Measurements from ENCODE around the gene PHF20.
"Not testable (repeated sequence)": the region's sequence is repeated elsewhere in the genome, so short reads cannot be mapped to it uniquely, and the experiment has no call there.

Gene PHF20

DNA sequence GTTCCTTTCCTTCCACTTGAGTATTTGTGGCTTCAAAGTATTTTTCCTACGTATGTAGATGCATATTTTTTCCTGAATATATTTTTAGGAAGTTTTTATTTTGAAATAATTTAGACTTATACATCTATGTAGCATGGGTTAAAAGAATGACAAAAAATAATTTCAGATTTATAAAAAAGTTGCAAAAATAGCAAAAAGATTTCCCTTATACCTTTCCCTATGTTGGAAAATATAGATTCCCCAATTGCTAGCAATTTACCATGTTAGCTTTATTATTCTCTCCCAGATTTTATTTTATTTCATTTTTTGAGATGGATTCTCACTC lies 112.7 kb downstream of the PHF20 start:
- DNase-seq (ENCODE audit: low read depth, low spot score), result no peak

DNA sequence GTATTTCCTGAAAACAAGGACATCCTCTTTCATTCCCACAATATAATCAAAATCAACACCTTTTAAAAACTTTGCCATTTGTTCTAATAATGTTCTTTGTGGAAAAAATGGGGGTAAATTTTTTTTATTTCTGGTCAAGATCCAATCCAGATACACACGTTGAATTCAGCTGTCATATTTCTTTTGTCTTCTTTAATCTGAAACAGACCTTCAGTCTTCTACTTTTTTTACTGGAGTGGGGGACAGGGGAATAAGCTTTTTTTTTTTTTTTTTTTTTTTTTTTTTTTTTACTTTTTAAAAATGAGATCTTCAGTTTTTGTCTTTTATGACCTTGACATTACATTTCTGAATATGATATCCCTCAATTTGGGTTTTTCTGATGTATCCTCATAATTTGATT lies 113.4 kb downstream of the PHF20 start:
- DNase-seq (ENCODE audit: low read depth, low spot score), result no peak

GRCh38 chr20:35886537-35886936 lies 114.7 kb downstream of the PHF20 start:
- DNase-seq (ENCODE audit: low read depth, low spot score), result no peak

GRCh38 chr20:35887393-35888064 lies 115.7 kb downstream of the PHF20 start:
- DNase-seq (ENCODE audit: low read depth, low spot score), result no peak

- DNase-seq (ENCODE audit: low read depth, low spot score), result no peak
Observed at GRCh38 chr20:35888657-35889056, 116.8 kb downstream of the PHF20 start.

GRCh38 chr20:35891375-35891774 lies 119.6 kb downstream of the PHF20 start:
- no peak for DNase-seq (ENCODE audit: low read depth, low spot score)

GRCh38 chr20:35892871-35893270 lies 121.1 kb downstream of the PHF20 start:
- no peak for DNase-seq (ENCODE audit: low read depth, low spot score)

DNA sequence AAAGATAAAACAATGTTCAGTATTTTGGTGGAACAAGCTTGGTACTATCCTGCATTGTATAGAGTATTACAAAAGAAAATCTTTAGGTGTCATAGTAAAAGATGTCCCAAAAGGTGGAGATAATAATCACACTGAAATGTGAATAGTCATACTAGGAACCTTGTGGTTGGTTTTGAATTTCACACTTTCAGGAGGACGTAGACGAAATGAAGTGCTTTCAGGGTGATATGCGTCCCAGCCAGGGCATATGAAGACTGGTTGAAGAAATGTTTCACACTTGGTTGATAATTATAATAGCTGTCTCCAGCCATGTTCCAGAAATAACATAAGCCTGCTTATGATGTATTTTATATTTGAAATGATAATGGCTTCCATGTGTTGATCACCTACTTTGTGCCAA lies 122.1 kb downstream of the PHF20 start:
- no peak for DNase-seq (ENCODE audit: low read depth, low spot score)

GRCh38 chr20:35895516-35895915 lies 123.7 kb downstream of the PHF20 start:
- DNase-seq (ENCODE audit: low read depth, low spot score), result not testable (repeated sequence)

- no peak for DNase-seq (ENCODE audit: low read depth, low spot score)
Observed at GRCh38 chr20:35899064-35899463, 127.2 kb downstream of the PHF20 start.

- DNase-seq (ENCODE audit: low read depth, low spot score), result not testable (repeated sequence)
Observed at GRCh38 chr20:35901230-35901629, 129.4 kb downstream of the PHF20 start.

DNA sequence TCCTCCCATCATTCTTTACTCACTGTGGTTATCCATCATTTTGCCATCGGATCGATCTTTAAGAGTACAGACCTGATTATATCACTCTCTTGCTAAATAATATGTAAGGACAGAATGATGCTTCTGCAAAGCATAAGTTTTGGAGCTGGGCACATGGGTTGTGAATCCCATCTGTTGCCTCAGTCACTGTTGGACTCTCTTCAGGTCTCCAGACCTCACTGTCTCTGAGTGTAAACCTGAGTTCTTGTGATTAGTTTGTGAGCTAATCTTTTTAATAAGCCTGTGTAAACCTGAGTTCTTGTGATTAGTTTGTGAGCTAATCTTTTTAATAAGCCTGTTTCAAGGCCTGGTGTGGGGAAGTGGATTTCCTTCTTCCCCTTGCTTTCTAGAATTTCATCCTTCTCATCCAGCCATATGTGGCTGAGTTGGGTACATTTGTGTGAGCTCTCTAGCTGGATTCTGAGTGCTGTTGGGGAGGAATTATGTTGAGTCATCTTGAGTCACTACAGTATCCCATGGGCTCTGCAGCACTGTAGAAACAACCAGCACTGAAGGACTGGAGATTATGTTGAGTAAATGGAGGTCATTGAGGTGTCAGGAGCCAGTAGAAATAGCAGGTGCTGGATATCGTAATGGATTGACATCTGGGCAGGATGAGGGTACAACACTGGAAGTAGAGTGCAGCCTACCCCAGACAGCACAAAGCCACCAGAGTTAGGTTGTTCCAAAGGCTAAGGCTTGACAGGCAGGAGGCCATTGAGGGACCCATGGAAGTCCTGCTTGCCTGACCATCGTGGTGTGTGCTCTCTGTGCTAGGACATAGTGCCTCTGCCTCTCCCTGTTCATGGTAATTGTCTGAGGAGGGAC lies 130.1 kb downstream of the PHF20 start:
- DNase-seq (ENCODE audit: low read depth, low spot score), result no peak

DNA sequence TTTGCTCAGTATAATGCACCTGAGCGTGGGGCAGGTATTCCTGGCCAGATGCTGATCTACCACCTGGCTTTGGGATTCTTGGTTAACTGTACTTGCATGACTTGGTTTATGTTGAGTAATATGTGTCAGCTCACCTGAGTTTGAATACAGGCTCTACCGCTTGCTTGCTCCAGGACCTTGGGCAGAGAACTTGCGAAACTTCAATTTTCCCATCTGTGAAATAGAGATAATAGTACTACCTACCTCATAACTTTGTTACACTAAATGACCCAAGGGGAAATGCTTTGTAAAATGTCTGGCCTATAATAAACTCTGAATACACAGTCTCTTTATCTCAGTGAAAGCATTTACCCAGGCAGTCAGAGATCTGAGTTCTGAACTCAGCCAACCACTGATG lies 130.7 kb downstream of the PHF20 start:
- no peak for DNase-seq (ENCODE audit: low read depth, low spot score)

GRCh38 chr20:35903843-35904242 lies 132.0 kb downstream of the PHF20 start:
- DNase-seq (ENCODE audit: low read depth, low spot score), result no peak

- DNase-seq (ENCODE audit: low read depth, low spot score), result no peak
Observed at GRCh38 chr20:35904982-35905663, 133.3 kb downstream of the PHF20 start.

DNA sequence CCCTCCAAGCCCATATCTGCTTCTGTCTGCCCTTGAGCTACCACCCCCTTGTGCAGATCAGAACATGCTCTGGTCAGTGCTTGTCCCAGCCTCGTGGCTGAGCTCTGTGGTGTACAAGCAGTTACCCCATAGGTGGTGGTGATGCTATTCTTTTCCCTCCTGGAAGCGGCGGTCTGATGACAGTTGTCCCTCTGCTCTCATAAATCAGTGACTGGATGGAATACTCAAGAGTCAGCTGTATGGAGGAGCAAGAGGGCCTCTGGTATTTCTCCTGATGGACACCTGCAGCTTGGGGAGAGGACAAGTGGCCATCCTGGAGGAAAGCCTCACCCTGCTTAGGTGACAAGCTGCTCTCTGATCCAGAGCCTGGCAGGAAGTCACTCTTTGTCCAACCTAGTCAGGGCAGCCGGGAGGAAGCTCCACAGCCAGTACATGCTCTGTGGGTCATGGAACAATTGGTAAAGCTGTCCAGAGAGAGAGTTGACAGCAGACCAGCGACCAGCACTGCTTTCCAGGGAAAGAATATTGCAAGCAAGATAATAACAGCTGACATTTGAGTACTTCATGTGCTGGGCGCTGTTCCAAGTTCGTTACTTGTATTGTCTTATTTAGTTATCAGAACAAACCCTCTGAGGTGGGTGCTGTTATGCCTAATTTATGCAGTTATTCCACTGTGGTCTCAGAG lies 135.3 kb downstream of the PHF20 start:
- no peak for DNase-seq (ENCODE audit: low read depth, low spot score)

DNA sequence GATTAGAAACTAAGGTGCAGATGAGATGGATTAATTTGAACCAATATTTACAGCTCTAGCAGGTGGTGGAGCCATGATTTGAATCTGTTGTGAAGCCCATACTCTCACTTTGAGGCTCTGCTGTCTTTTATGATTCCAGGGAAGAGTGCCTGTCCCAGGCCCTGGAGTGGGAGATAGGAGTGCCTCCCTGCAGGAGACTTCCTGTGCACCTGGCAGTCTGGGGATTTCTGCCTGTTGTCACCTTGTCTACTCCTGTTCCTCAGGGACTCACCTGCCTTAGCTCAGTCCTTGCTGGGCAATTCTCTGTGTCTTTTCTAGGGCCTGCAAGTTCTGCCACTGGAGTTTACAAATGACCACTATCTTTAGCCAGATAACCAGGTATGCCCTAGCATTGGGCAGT lies 136.2 kb downstream of the PHF20 start:
- no peak for DNase-seq (ENCODE audit: low read depth, low spot score)

- no peak for DNase-seq (ENCODE audit: low read depth, low spot score)
Observed at GRCh38 chr20:35909176-35909575, 137.4 kb downstream of the PHF20 start.

GRCh38 chr20:35909796-35910195 lies 138.0 kb downstream of the PHF20 start:
- DNase-seq (ENCODE audit: low read depth, low spot score), result no peak

DNA sequence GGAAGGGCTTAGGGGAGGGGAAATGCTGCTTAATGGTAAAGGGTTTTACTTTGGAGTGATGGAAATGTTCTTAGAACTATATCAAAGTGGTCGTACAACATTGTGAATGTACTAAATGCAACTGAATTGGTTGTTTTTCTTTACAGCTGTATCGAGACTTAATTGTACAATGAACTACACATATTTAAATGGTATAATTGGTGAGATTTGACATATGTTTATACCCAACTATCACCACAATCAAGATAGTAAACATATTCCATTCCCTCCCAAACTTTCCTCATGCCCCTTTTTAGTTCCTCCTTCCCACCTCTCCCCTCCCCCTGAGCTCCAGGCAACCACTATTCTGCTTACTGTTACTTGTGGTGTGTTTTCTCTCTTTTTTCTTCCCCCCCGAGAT lies 138.4 kb downstream of the PHF20 start:
- no peak for DNase-seq (ENCODE audit: low read depth, low spot score)

- DNase-seq (ENCODE audit: low read depth, low spot score), result no peak
Observed at GRCh38 chr20:35912881-35913280, 141.1 kb downstream of the PHF20 start.

- DNase-seq (ENCODE audit: low read depth, low spot score), result no peak
Observed at GRCh38 chr20:35917077-35917476, 145.3 kb downstream of the PHF20 start.
